NCI-H2107 (cell line): ENCODE results near the gene OSTC.

Source experiments
- DNase-seq: peaks from one replicate; lab custom pipeline; 2025; lab: John Stamatoyannopoulos, UW

The OSTC gene

GRCh38 chr4:108650212-108651013, at the start of gene OSTC:
TSS of gene OSTC (plus strand) at chr4:108650599. CDS start at chr4:108650656, 57 bp downstream.
- peak; percentile 71 for DNase-seq

GRCh38 chr4:108601106-108601505, 49.3 kb upstream of the OSTC start:
- DNase-seq = no peak

- DNase-seq = no peak
Observed at GRCh38 chr4:108601532-108601931, 48.9 kb upstream of the OSTC start.

GRCh38 chr4:108602163-108602562, 48.2 kb upstream of the OSTC start:
- no peak for DNase-seq

GRCh38 chr4:108607079-108607815, 43.2 kb upstream of the OSTC start:
- no peak for DNase-seq

GRCh38 chr4:108611365-108611764, 39.0 kb upstream of the OSTC start:
- DNase-seq = no peak

- DNase-seq = no peak
Observed at GRCh38 chr4:108612365-108612764, 38.0 kb upstream of the OSTC start.

- DNase-seq = no peak
Observed at GRCh38 chr4:108619372-108620100, 30.9 kb upstream of the OSTC start.

- peak; percentile 78 for DNase-seq
Observed at GRCh38 chr4:108620101-108620932, 30.1 kb upstream of the OSTC start, which contains the start of gene RPL34. TSS of gene RPL34 (plus strand) at chr4:108620576. CDS start at chr4:108621960, 1,384 bp downstream.

- DNase-seq = no peak
Observed at GRCh38 chr4:108620933-108621905, 29.2 kb upstream of the OSTC start.

GRCh38 chr4:108622022-108622421, 28.4 kb upstream of the OSTC start:
- DNase-seq = no peak

- no peak for DNase-seq
Observed at GRCh38 chr4:108622828-108623227, 27.6 kb upstream of the OSTC start.

- no peak for DNase-seq
Observed at GRCh38 chr4:108624263-108625056, 25.9 kb upstream of the OSTC start.

GRCh38 chr4:108626056-108626455, 24.3 kb upstream of the OSTC start:
- DNase-seq = no peak

GRCh38 chr4:108628411-108628810, 22.0 kb upstream of the OSTC start:
- no peak for DNase-seq

GRCh38 chr4:108635070-108635655, 15.2 kb upstream of the OSTC start:
- DNase-seq = no peak

GRCh38 chr4:108636246-108636645, 14.2 kb upstream of the OSTC start:
- DNase-seq = no peak

- no peak for DNase-seq
Observed at GRCh38 chr4:108637856-108638255, 12.5 kb upstream of the OSTC start.

GRCh38 chr4:108644237-108644636, 6.2 kb upstream of the OSTC start:
- no peak for DNase-seq
